H4 (cell line): Measurements from ENCODE around the gene UBAP1. TPM values are rescaled to one million over a fixed set of nuclear protein-coding genes. Genes with fewer than 3 reads are reported as not detected.
A peak's percentile ranks its signal among the peaks of the same experiment; 100 is the strongest.
"Not testable (repeated sequence)": the region's sequence is repeated elsewhere in the genome, so short reads cannot be mapped to it uniquely, and the experiment has no call there.

Experiments used
- DNase-seq: peaks from one replicate; pipeline ENCODE4 v3.0.0-alpha.2; 2015; ENCODE audit warnings: low spot score
- total RNA-seq: library from RNA; depleted of rRNA; stranded (reverse); fragments of >200 nt; shearing (Covaris generic); gene quantifications from 2 replicates; pipeline ENCODE4 v1.2.3, GENCODE V29; 2014

UBAP1 gene
- total RNA-seq, 1 experiment from 2014 or later: 43.4 TPM

DNA sequence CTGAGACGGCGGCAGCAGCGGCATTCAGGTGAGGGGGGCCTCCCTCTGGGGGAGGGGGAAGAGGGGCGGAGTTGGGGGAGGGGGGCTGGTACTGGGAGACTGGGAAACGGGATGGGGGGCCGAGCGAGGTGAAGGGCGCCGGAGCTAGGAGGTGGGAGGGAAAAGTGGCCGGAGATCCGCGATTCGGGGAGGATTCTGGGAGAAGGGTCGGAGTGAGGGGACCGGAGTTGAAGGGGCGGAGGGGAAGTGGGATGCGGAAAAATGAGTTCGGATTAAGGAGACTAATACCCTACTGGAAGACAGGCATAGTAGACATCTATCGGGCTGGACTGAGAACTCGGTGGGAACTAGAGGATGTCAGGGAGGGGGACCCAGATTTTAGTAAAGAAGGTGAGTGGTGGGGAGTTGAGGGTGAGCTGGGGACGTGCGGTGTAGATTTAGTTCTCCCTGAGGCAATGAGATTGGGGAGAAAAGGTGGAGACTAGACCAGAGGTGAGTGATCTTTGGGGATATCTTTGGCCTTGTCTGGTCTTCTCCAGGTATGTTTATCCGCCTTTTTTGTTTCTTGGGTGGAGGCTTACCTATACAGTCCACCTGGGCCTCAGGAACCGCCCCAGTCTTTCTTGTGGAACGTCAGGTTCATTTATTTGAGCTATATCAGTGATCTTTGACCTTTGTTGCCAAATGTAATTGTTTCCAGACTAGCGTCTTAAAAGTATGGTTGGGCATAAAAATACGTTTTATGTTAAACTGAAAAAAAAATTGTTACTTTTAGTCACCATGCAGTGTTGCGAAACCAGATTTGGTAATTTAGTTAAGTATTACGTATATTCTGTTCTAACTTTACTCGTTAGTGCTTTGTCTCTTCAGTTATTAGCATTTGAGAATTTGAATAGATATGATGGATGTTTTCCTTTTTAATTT, 632 bp downstream of the UBAP1 start:
- no peak for DNase-seq

DNA sequence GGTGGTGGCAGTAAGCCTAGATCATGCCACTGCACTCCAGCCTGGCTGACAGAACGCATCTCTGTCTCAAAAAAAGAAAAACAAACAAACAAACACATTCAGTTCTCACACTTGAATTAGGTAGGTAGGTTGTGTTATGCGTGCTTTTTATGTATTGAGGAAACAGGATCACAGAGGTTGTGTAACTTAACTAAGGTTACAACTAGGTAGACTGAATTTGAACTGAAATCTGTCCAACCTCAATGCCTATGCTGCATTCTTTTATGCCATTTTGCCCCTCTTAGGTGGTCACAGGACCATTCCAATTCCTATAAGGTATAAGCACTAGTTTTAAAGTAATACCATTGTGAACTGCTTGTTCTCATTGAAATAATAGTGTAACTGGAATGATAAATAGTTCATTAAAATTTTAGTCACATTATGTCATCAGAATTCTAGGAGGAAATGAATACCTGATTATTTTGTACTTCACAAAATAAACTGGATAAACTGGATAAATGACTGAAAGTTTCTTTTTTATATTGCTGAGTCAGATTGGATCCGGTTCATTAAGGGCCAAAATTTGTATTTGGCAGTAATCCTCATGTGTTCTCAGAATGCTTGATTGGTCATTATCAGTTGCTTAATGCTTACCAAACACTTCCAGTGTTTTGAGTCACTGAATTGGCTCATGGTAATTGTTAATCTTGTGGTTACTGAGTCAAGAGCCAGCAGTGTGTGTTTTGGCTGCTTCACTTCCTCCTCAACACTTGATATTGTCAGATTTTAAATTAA, 7.1 kb downstream of the UBAP1 start:
- peak; percentile 92 for DNase-seq

DNA sequence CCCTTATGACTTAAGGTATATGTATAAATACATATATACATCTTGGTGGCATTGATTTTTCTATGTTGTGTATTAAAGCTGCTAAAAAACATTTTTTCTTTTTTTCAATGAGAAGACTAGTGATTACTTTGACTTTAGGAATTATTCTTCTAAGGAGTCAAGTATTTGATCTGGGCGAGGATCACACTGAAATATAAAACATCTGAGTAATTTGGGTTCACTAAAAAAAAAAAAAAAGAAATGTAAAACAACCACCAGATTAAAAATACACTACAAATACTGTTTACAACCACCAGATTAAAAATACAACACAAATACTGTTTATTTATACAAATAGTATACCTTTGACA, 9.0 kb downstream of the UBAP1 start:
- DNase-seq: no peak

DNA sequence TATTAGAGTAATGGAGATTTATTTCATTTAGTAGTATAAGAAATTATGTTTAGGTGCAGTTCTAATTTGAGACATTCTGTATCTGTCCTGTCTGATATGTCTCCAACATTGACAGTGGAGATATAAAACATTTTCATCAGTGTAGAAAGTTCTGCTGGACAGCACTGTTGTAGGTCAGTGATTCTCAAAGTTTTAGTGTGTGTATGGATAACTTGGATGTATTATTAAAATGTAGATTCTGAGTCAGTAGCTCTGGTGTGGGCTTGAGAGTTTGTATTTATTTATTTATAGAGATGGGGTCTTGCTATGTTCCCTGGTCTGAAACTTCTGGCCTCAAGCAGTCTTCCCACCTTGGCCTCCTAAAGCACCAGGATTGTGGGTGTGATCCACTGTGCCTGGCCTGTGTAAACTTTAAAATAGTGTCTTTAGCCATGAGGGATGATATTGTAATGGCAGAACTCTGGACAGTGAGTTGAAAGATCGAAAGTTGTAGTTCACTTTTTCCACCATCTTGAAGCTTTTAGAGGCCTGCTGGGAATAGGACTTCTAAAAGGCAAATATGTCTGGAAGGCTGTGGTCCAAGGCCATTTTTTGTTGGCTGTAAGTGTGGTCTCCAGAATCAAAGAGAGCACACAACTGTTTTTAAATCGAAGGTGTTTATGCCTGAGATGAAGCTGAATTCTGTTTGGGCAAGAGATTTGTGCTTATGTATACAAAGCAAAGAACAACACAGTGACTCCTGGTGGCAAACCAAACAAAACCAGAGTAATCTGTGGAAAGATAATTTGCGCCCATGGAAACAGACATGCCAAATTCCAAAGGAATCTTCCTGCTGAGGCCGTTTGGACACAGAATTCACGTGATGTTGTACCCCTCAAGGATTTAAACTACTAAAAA, 12.4 kb downstream of the UBAP1 start:
- peak; percentile 65 for DNase-seq

DNA sequence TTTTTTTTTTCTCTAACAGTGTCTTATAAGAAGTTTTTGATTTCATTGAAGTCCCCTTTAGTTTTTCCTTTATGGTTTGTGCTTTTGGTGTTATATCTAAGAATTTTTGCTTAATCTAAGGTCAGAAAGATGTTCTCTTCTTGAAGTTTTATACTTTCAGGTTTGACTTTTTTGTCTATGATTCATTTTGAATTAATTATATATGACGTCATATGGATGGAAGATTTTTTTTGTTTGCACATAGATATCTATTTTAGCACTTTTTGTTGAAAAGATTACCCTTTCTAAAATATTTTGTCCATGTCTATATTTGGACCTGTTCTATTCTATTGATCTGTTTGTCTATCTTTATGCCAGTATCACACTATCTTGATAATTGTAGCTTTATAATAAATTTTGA, 16.3 kb downstream of the UBAP1 start:
- DNase-seq: no peak

DNA sequence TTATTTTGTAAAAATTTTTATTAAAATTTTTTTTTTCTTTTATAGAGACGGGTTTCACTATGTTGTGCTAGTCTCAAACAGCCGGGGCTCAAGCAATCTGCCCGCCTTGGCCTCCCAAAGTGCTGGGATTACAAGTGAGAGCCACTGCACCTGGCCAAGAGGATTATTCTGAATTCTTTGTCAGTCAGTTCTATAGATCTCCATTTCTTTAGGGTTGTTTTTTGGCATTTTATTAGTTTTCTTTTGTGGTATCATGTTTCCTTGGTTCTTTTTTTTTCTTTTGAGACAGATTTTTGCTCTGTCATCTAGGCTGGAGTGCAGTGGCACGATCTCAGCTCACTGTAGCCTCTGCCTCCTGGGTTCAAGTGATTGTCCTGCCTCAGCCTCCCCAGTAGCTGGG, 18.4 kb downstream of the UBAP1 start:
- DNase-seq: not testable (repeated sequence)

DNA sequence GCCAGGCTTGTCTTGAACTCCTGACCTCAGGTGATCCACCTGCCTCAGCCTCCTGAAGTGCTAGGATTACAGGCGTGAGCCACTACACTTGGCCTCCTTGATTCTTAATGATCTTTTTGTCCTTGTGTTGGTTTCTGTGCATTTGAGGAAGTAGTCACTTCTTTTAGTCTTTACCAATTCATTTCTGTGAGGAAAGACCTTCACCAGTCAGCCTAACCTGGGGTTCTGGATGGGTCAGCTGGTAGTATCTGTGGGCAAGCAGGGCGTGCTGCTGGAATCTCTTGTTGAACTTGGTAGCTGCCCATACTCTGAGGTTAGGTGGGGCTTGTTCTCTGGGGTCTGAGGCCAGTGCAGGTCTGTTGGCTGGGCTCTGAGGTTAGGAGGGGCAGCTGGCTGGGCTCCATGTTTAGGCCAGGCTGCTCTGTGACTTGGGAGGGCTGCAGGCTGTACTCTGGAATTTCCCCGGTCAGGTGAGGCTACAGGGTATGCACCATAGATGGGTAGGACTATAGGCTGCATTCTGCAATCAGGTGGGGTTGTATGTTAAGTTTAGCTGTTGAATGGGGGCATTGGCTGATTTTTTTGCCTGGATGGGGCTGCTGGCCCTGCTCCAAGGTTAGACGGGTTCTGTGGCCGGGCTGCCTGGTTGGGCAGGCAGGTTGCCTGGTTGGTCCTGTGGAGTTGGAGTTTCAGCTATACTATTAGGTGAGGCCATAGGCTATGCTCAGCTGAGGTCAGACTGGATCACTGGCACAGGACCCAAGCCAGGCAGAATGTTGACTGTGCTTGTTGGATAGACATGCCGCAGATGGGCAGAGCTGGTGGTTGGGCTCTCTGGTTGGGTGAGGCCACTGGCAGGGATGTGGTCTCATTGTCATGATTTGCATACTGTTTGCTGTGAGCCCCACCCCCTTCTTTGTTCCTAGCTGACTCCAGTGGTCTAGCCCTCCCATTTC, 19.2 kb downstream of the UBAP1 start:
- DNase-seq: peak; percentile 47

DNA sequence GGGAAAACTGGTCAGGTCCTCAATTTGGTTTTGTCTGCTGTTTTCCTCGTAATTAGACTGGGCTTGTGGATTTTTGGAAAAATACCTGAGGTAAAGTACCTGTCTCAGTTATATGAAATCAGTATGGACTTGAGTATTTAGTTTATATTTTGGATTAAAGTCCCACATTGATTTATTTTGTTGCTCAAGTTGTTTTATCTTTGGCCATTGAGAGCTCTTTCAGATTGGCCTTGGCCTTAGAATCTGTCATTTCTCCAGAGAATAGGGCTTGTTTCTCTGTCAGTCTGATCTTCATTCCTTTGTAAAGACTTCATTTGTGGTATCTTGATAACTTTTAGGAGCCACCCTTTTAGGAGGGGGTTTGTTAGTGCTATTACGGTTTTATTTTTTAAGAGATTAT, 21.2 kb downstream of the UBAP1 start:
- DNase-seq: no peak

DNA sequence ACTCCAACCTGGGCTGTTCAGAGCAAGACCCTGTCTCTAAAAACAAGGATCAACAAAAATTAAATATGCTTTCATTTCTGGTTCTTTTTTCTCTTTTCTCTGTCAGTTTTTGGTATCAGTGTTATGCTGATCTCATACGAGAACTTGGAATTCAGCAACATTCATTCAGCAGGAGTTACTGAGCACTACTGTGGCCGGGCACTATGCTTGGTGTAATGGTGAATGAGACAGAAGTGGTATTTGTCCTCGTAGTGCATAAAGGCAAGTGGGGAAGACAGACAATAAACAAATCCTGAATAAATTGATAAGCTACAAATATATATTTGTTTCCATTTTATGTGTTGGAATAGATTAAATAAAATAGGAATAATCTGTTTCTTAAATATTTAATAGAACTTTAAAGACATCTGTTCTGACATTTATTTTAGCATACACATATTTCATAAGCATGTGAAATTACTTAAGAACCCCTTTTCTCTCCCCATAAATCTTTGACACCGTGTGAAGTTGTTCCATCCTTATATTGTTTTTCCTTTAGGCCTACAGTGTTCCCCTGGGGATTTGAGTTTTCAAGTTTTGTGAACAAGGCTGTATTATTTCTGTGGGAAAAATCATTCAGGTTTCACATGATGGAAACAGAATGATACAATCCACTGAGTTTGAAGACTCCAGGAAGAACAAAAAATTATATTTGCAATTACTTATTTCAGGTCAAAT, 24.6 kb downstream of the UBAP1 start:
- no peak for DNase-seq

DNA sequence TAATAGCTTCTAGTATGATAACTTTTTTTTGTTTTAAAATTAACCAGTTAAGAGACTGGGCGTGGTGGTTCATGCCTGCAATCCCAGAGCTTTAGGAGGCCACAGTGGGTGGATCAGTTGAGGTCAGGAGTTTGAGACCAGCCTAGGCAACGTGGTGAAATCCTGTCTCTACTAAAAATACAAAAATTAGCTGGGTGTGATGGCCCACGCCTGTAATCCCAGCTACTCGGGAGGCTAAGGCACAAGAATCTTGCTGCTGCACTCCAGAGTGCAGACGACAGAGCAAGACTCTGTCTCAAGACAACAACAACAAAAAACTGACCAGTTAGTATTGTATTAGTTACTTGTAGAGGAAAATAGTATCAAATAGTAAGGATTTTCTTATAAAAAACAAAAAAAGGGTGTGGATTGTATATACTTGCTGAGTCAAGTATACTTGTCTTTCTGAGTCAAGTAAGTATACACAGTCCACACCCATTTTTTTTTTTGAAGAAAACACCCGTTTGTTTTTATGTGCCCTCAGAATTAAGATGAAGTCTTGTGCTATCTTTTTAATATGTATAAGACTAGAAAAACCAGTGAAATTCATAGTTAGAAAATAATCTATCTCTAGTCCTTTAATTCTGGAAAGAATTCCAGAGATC, 25.3 kb downstream of the UBAP1 start:
- DNase-seq: no peak

DNA sequence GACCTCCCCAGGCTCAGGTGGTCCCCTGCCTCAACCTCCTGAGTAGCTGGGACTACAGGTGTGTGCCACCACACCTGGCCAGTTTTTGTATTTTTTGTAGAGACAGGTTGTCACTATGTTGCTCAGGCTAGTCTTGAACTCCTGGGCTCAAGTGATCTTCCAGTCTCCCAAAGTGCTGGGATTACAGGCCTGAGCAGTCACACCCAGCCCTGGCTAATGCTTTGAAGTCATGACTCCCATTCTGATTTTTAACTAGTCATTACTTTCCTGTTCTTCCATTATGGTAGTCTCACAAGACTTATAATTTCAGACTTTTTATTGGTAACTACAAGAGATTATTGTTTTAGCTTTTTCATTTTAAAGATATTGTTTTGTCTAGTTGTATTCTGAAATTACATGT, 26.3 kb downstream of the UBAP1 start:
- DNase-seq: no peak

DNA sequence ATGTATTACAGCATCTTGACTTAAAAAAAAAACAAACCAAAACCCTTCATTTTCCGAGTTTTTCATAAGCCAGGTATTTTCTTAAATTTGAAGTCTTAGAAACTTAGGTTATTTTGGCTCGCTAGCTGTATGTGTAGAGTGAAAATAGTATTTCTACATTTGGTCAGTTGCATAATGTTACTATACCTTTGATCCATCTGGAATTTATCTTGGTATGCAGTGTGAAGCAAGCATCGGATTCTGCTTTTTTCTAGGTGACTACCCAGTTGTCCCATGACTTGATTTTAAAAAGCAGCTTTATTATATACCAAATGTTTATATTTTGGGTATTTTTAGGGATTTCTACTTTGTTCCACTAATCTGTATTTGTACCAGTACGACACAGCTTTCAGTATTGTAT, 27.7 kb downstream of the UBAP1 start:
- DNase-seq: no peak

DNA sequence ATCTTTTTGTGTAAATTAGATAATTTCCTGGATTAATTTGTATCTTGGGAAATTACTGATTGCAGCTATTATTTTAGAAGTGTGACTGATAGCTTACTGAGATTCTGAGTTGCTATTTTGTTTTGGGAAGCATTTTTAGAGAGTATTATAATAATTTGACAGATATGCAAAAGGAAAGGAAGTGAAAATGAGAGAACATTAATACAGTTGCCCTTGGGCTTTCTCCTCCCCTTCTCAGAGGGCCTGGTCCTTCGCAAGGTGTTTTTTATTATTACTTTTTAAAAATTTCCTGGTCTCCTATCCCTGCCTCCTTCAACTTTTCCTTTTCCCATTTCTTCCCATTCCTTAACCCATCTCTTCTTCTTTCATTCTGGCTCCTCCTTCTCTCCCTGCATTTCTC, 32.6 kb downstream of the UBAP1 start:
- no peak for DNase-seq

DNA sequence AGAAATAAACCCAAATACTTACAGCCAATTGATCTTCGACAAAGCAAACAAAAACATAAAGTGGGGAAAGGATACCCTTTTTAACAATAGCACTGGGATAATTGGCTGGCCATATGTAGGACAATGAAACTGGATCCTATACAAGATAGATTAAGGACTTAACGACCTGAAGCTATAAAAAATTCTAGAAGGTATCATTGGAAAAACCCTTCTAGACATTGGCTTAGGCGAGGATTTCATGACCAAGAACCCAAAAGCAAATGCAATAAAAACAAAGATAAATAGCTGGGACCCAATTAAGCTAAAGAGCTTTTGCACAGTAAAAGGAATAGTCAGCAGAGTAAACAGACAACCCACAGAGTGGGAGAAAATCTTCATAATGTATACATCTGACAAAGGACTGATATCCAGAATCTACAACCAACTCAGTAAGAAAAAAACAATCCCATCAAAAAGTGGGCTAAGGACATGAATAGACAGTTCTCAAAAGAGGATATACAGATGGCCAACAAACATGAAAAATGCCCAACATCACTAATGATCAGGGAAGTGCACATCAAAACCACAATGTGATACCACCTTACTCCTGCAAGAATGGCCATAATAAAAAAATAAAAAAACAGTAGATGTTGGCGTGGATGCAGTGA, 35.6 kb downstream of the UBAP1 start:
- not testable (repeated sequence) for DNase-seq

DNA sequence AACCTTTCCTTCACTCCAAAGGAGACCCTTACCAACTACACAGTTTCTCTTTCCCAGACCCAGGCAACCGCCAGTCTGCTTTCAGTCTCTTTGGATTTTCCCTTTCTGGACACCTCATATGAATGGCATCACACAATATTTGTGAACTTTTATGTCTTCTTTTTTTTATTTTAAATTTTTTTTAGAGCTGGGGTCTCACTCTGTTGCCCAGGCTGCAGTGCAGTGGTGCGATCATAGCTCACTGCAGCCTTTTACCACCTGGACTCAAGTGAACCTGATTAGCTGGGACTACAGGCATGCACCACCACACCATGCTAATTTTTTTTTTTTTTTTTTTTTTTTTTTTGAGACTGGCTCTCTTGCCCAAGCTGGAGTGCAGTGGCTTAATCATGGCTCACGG, 37.5 kb downstream of the UBAP1 start:
- DNase-seq: no peak

DNA sequence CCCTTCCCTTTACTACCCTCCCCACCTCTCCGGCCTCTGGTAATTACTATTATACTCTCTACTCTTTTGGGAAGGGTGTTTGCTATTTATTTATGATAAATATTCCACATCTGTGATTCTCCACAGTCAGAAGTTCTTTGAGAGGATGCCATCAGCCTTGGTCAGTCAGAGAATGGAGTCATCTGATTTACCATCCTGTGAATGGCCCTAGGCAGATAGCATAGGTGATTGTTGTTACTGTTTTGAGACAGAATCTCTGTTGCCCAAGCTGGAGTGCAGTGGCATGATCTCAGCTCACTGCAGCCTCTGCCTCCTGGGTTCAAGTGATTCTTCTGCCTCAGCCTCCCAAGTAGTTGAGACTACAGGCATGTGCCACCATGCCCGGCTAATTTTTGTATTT, 38.2 kb downstream of the UBAP1 start:
- DNase-seq: not testable (repeated sequence)

DNA sequence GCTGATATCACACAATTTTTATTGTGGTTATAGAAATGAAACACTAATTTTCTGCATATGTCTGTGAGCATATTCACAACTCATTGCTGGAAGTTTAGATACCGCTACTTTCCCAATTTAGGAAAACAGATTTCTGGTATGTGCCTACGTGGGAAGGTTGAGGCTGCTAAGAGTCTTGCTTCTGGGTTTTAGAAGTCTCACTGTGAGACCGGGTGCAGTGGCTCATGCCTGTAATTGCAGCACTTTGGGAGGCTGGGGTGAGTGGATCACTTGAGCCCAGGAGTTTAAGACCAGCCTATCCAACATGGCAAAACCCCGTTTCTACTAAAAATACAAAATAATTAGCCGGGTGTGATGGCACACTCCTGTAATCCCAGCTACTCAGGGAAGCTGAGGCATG, 39.6 kb downstream of the UBAP1 start:
- no peak for DNase-seq

DNA sequence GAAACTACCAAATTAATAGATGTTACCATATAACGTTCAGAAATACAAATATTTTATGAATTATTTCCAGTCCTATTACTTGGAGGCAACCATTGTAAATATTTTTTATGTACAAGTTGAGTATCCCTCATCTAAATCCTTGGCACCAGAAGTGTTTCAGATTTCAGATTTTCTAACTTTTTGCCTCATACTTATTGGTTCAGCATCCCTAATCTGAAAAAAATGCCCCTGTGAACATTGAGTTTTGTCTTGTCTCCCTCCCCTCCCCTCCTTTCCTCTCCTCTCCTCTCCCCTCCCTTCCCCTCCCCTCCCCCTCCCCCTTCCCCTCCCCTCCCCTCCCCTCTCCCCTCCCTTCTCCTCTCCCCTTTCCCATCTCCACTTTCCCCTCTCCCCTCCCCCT, 40.6 kb downstream of the UBAP1 start:
- no peak for DNase-seq

DNA sequence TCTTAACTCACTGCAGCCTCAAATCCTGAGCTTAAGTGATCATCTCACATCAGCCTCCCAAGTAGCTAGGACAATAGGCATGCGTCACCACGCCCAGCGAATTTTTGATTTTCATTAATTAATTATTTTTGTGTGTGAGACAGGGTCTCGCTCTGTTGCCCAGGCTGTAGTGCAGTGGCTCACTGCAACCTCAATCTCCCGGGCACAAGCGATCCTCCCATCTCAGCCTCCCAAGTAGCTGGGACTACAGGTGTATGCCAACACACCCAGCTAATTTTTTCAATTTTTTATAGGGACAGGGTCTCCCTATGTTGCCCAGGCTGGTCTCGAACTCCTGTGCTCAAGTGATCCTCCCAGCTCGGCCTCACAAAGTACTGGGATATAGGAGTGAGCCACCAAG, 41.4 kb downstream of the UBAP1 start:
- no peak for DNase-seq
